Measurements from ENCODE around the gene SERPINB5.

SERPINB5 gene

DNA sequence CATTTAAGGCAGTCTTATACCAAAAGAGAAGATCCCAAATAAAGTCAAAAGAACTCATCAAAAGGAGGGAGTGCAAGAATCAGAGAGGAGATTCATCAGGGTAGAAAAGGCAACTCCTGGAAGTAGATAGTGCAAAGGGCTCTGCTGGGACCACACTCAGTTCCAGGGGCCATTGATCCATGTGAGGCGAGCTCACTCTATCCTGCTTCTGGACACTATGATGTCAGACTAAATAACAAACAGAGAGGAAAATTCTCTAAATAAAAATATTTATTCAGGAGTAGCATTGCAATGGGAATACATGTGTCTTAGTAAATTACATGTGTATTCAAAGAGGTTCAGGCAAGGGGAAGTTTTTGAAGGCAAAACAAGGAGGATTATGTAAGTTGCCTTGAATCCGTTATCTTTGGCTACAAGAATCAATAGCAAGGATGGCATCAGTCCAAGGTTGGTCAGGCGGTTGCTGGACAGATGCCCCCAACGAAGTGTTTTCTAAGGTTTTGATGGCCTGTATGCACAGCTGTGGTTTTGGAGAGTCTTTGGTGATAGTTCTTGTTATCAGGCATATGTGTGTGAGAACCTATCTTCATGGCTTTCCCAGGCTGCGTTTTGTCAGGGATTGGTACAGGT, 52.2 kb downstream of the SERPINB5 start:
- Histone ChIP-seq H3K27ac (ENCODE audit: insufficient read depth in 1 of 2, low read depth in 1 of 2, low read length in 2 of 2, poor library complexity in 1 of 2, severe bottlenecking in 2 of 2) (no peak overlapping the region), H3K36me3 (ENCODE audit: control insufficient read depth in 4 of 4, insufficient read depth in 4 of 4, low read length in 3 of 4) (no peaks in the 10 kb centered on the region), H3K4me1 (ENCODE audit: control extremely low read depth in 1 of 4, control insufficient read depth in 4 of 4, insufficient read depth in 4 of 4, low read length in 3 of 4) (no peaks in the 10 kb centered on the region), H3K9me3 (ENCODE audit: control extremely low read depth in 1 of 5, control insufficient read depth in 4 of 5, insufficient read depth in 2 of 5, low read depth in 1 of 5, low read length in 4 of 5) (no peaks in the 10 kb centered on the region), H3K27me3 (replicated peaks in 2 of 5; ENCODE audit: control insufficient read depth in 4 of 5, insufficient read depth in 5 of 5, low read length in 4 of 5) (no peaks in the 10 kb centered on the region), H3K4me3 (ENCODE audit: control insufficient read depth in 1 of 7, extremely low read depth in 1 of 7, insufficient read depth in 4 of 7, low read depth in 2 of 7, low read length in 6 of 7) (no peak overlapping the region)
- POLR2A ChIA-PET, result no interaction called here
- no peak for DNase-seq
- WGBS (ENCODE audit: insufficient coverage), result 100% methylated on average over 4 of the region's 5 CpGs
- CTCF ChIA-PET, result interaction anchor here (1.0 to 4.3 kb wide), 2 partner anchors 10 to 49 kb away, joined by 4 to 16 read pairs; no protein-coding TSS in a partner anchor

GRCh38 chr18:63532471-63532870, 55.7 kb downstream of the SERPINB5 start:
- 100% methylated on average over 2 of the region's 2 CpGs for WGBS (ENCODE audit: insufficient coverage)
- CTCF ChIA-PET, result no interaction called here
- peaks cover 0 to 3% (median 0%) of the 10 kb centered on the region in 4 experiments for H3K4me1 ChIP-seq (ENCODE audit: control extremely low read depth in 1 of 4, control insufficient read depth in 4 of 4, insufficient read depth in 4 of 4, low read length in 3 of 4)
- H3K4me3 ChIP-seq (ENCODE audit: control insufficient read depth in 1 of 7, extremely low read depth in 1 of 7, insufficient read depth in 4 of 7, low read depth in 2 of 7, low read length in 6 of 7), result no peak overlapping the region
- POLR2A ChIA-PET, result interaction anchor here (0.6 kb wide), 1 partner anchor 148 kb away, joined by 3 read pairs; no protein-coding TSS in a partner anchor
- H3K36me3 ChIP-seq (ENCODE audit: control insufficient read depth in 4 of 4, insufficient read depth in 4 of 4, low read length in 3 of 4), result no peaks in the 10 kb centered on the region
- no peak overlapping the region for H3K27ac ChIP-seq (ENCODE audit: insufficient read depth in 1 of 2, low read depth in 1 of 2, low read length in 2 of 2, poor library complexity in 1 of 2, severe bottlenecking in 2 of 2)
- no peaks in the 10 kb centered on the region for H3K27me3 ChIP-seq (replicated peaks in 2 of 5; ENCODE audit: control insufficient read depth in 4 of 5, insufficient read depth in 5 of 5, low read length in 4 of 5)
- no peaks in the 10 kb centered on the region for H3K9me3 ChIP-seq (ENCODE audit: control extremely low read depth in 1 of 5, control insufficient read depth in 4 of 5, insufficient read depth in 2 of 5, low read depth in 1 of 5, low read length in 4 of 5)
- no peak for DNase-seq

- H3K27ac ChIP-seq (ENCODE audit: insufficient read depth in 1 of 2, low read depth in 1 of 2, low read length in 2 of 2, poor library complexity in 1 of 2, severe bottlenecking in 2 of 2), result no peak overlapping the region
- H3K4me3 ChIP-seq (ENCODE audit: control insufficient read depth in 1 of 7, extremely low read depth in 1 of 7, insufficient read depth in 4 of 7, low read depth in 2 of 7, low read length in 6 of 7), result no peak overlapping the region
- no peaks in the 10 kb centered on the region for H3K36me3 ChIP-seq (ENCODE audit: control insufficient read depth in 4 of 4, insufficient read depth in 4 of 4, low read length in 3 of 4)
- H3K9me3 ChIP-seq (ENCODE audit: control extremely low read depth in 1 of 5, control insufficient read depth in 4 of 5, insufficient read depth in 2 of 5, low read depth in 1 of 5, low read length in 4 of 5), result no peaks in the 10 kb centered on the region
- no peak for DNase-seq
- H3K4me1 ChIP-seq (ENCODE audit: control extremely low read depth in 1 of 4, control insufficient read depth in 4 of 4, insufficient read depth in 4 of 4, low read length in 3 of 4), result peaks cover 0 to 3% (median 0%) of the 10 kb centered on the region in 4 experiments
- H3K27me3 ChIP-seq (replicated peaks in 2 of 5; ENCODE audit: control insufficient read depth in 4 of 5, insufficient read depth in 5 of 5, low read length in 4 of 5), result no peaks in the 10 kb centered on the region
- CTCF ChIA-PET, result interaction anchor here (1.4 to 1.8 kb wide), 3 partner anchors 9 to 18 kb away, joined by 3 to 7 read pairs (median 5); no protein-coding TSS in a partner anchor
- POLR2A ChIA-PET, result no interaction called here
- WGBS (ENCODE audit: insufficient coverage), result no CpG with 5 or more reads among the region's 4 CpGs
These were observed 57.9 kb downstream of the SERPINB5 start for GRCh38 chr18:63534615-63535014.

DNA sequence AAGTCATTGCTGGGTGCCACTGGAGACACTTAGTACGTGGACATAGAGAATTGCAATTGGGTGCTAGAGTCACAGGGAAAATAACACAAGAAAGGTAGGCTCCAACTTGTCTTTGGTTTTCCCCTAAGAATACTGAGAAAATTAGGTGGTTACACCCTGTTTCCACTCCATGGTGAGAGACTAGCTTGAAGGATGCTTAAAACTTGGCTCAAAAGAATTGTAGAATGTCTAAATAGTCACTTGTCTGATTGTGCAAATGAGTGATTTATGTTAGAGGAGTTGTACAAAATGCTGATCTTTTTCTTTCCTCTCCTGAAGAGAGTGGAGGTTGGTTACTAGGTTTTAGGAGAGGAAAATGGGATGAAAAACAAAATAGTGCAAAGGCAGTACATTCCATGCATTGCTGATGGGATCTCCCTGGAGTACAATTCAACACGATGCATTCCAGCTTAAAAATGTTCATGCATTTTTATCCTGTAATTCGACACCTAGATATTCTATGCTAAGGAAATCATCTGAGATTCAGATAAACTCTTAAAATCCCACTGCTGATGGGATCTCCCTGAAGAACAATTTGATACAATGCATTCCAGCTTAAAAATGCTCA, 63.2 kb downstream of the SERPINB5 start:
- Histone ChIP-seq H3K27ac (ENCODE audit: insufficient read depth in 1 of 2, low read depth in 1 of 2, low read length in 2 of 2, poor library complexity in 1 of 2, severe bottlenecking in 2 of 2) (no peak overlapping the region), H3K27me3 (replicated peaks in 2 of 5; ENCODE audit: control insufficient read depth in 4 of 5, insufficient read depth in 5 of 5, low read length in 4 of 5) (no peaks in the 10 kb centered on the region), H3K4me3 (ENCODE audit: control insufficient read depth in 1 of 7, extremely low read depth in 1 of 7, insufficient read depth in 4 of 7, low read depth in 2 of 7, low read length in 6 of 7) (no peak overlapping the region), H3K4me1 (ENCODE audit: control extremely low read depth in 1 of 4, control insufficient read depth in 4 of 4, insufficient read depth in 4 of 4, low read length in 3 of 4) (no peaks in the 10 kb centered on the region), H3K36me3 (ENCODE audit: control insufficient read depth in 4 of 4, insufficient read depth in 4 of 4, low read length in 3 of 4) (no peaks in the 10 kb centered on the region), H3K9me3 (ENCODE audit: control extremely low read depth in 1 of 5, control insufficient read depth in 4 of 5, insufficient read depth in 2 of 5, low read depth in 1 of 5, low read length in 4 of 5) (no peaks in the 10 kb centered on the region)
- WGBS (ENCODE audit: insufficient coverage), result 100% methylated on average over 3 of the region's 3 CpGs
- POLR2A ChIA-PET, result no interaction called here
- DNase-seq, result no peak
- CTCF ChIA-PET, result interaction anchor here (3.8 kb wide), 1 partner anchor 21 kb away, joined by 14 read pairs; no protein-coding TSS in a partner anchor

DNA sequence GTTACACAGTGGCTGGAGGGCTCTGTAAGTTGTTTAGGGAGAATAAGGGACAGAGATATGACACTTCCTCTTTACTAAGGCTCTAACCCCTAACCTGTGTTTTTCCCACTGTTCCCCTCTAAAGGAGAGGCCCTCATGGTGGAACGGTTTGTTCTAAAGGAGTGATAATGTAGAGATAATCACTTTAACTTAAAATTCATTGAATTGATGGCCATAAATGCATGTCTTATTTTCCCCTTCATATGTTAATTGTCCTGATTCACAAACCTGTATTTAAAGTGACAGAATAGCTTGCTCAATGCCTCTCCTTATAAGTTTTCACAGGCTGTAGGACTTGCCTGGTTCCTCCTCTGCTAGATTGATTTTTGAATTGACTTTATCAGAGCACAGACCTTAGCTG, 65.3 kb downstream of the SERPINB5 start, which contains the start of gene SERPINB12:
SERPINB12 (plus strand) TSS at position 301 of the 400 bp plus-strand sequence. CDS start 13,791 bp downstream, outside the sequence.
- ChIA-PET POLR2A (no interaction called here), CTCF (interaction anchor here (3.8 kb wide), 1 partner anchor 23 kb away, joined by 14 read pairs; no protein-coding TSS in a partner anchor)
- H3K9me3 ChIP-seq (ENCODE audit: control extremely low read depth in 1 of 5, control insufficient read depth in 4 of 5, insufficient read depth in 2 of 5, low read depth in 1 of 5, low read length in 4 of 5), result no peaks in the 10 kb centered on the region
- H3K4me1 ChIP-seq (ENCODE audit: control extremely low read depth in 1 of 4, control insufficient read depth in 4 of 4, insufficient read depth in 4 of 4, low read length in 3 of 4), result no peaks in the 10 kb centered on the region
- no peaks in the 10 kb centered on the region for H3K27me3 ChIP-seq (replicated peaks in 2 of 5; ENCODE audit: control insufficient read depth in 4 of 5, insufficient read depth in 5 of 5, low read length in 4 of 5)
- DNase-seq, result no peak
- no CpG with 5 or more reads among the region's 1 CpG for WGBS (ENCODE audit: insufficient coverage)
- H3K4me3 ChIP-seq (ENCODE audit: control insufficient read depth in 1 of 7, extremely low read depth in 1 of 7, insufficient read depth in 4 of 7, low read depth in 2 of 7, low read length in 6 of 7), result no peak within 1 kb of the TSS
- no peaks in the 10 kb centered on the region for H3K36me3 ChIP-seq (ENCODE audit: control insufficient read depth in 4 of 4, insufficient read depth in 4 of 4, low read length in 3 of 4)
- no peak within 1 kb of the TSS for H3K27ac ChIP-seq (ENCODE audit: insufficient read depth in 1 of 2, low read depth in 1 of 2, low read length in 2 of 2, poor library complexity in 1 of 2, severe bottlenecking in 2 of 2)

- no CpG with 5 or more reads among the region's 2 CpGs for WGBS (ENCODE audit: insufficient coverage)
- Histone ChIP-seq H3K27me3 (replicated peaks in 2 of 5; ENCODE audit: control insufficient read depth in 4 of 5, insufficient read depth in 5 of 5, low read length in 4 of 5) (no peaks in the 10 kb centered on the region), H3K27ac (ENCODE audit: insufficient read depth in 1 of 2, low read depth in 1 of 2, low read length in 2 of 2, poor library complexity in 1 of 2, severe bottlenecking in 2 of 2) (no peak overlapping the region), H3K9me3 (ENCODE audit: control extremely low read depth in 1 of 5, control insufficient read depth in 4 of 5, insufficient read depth in 2 of 5, low read depth in 1 of 5, low read length in 4 of 5) (no peaks in the 10 kb centered on the region), H3K36me3 (ENCODE audit: control insufficient read depth in 4 of 4, insufficient read depth in 4 of 4, low read length in 3 of 4) (no peaks in the 10 kb centered on the region), H3K4me3 (ENCODE audit: control insufficient read depth in 1 of 7, extremely low read depth in 1 of 7, insufficient read depth in 4 of 7, low read depth in 2 of 7, low read length in 6 of 7) (no peak overlapping the region), H3K4me1 (ENCODE audit: control extremely low read depth in 1 of 4, control insufficient read depth in 4 of 4, insufficient read depth in 4 of 4, low read length in 3 of 4) (no peaks in the 10 kb centered on the region)
- POLR2A ChIA-PET, result no interaction called here
- DNase-seq, result no peak
- CTCF ChIA-PET, result interaction anchor here (1.5 kb wide), 1 partner anchor 26 kb away, joined by 5 read pairs; no protein-coding TSS in a partner anchor
These were observed 67.3 kb downstream of the SERPINB5 start for GRCh38 chr18:63544017-63544416.

DNA sequence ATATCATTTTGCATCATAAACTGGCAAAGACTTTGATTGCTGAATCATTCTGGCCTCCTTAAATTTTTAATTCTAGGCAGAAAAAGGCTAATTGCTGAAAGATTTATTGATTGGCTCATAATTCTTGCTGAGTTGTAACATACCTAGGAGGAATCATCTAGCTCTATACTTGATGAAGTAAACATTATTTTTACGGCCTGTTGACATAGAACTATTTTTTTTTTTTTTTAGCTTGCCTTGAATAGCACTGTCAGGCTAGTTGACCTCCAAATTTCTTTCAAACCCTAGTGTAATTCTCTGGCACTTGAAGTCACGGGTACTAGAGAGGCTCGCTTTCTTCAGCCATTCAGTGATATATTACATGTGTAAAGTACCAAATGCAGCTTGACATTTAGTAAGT, 68.2 kb downstream of the SERPINB5 start:
- no peaks in the 10 kb centered on the region for H3K4me1 ChIP-seq (ENCODE audit: control extremely low read depth in 1 of 4, control insufficient read depth in 4 of 4, insufficient read depth in 4 of 4, low read length in 3 of 4)
- no peak overlapping the region for H3K4me3 ChIP-seq (ENCODE audit: control insufficient read depth in 1 of 7, extremely low read depth in 1 of 7, insufficient read depth in 4 of 7, low read depth in 2 of 7, low read length in 6 of 7)
- no peak overlapping the region for H3K27ac ChIP-seq (ENCODE audit: insufficient read depth in 1 of 2, low read depth in 1 of 2, low read length in 2 of 2, poor library complexity in 1 of 2, severe bottlenecking in 2 of 2)
- no peaks in the 10 kb centered on the region for H3K9me3 ChIP-seq (ENCODE audit: control extremely low read depth in 1 of 5, control insufficient read depth in 4 of 5, insufficient read depth in 2 of 5, low read depth in 1 of 5, low read length in 4 of 5)
- no peaks in the 10 kb centered on the region for H3K36me3 ChIP-seq (ENCODE audit: control insufficient read depth in 4 of 4, insufficient read depth in 4 of 4, low read length in 3 of 4)
- ChIA-PET POLR2A (interaction anchor here (0.6 kb wide), 1 partner anchor 14 kb away, joined by 3 read pairs; no protein-coding TSS in a partner anchor), CTCF (interaction anchor here (1.1 to 1.5 kb wide), 2 partner anchors 27 to 35 kb away, joined by 3 to 5 read pairs; no protein-coding TSS in a partner anchor)
- H3K27me3 ChIP-seq (replicated peaks in 2 of 5; ENCODE audit: control insufficient read depth in 4 of 5, insufficient read depth in 5 of 5, low read length in 4 of 5), result no peaks in the 10 kb centered on the region
- DNase-seq, result no peak
- 100% methylated on average over 2 of the region's 3 CpGs for WGBS (ENCODE audit: insufficient coverage)

Measured in common myeloid progenitor, CD34-positive (primary cell).